ENCODE data around the gene PRSS53. TPM values are rescaled to one million over a fixed set of nuclear protein-coding genes. Genes with fewer than 3 reads are reported as not detected.

The PRSS53 gene
- total RNA-seq, 1 donor = 2.9 TPM

GRCh38 chr16:31132303-31132979 lies 43.7 kb upstream of the PRSS53 start:
- peaks cover 4% of the 10 kb centered on the region for H3K27me3 ChIP-seq (ENCODE audit: insufficient read depth, low read length)
- DNase-seq (ENCODE audit: insufficient read length, low spot score, missing footprints) = peak; percentile 53
- H3K27ac ChIP-seq (ENCODE audit: low read depth, low read length) = no peak overlapping the region

DNA sequence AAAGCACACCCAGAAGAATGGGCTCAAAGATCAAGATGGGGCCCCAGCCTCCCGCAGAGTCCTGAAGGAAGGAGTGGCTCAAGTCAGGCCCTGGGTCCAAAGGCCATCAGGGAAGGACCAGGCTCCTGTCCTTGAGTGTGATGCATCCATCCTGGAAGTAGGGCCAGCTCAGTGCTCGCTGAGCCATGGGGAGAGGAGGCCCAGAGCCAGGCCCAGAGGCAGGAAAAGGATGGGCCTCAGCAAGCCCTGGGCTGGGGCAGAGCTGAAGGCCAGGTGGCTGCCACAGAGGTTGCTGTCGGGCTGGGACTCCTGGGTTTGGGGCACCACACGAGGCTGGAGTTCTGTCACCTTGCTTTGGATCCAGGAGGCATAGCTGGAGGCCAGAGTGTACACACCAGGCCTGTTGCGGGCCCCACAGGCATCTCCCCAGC lies 43.1 kb upstream of the PRSS53 start:
- Histone ChIP-seq H3K79me2 (ENCODE audit: insufficient read depth, low read length) (no peaks in the 10 kb centered on the region), H3K4me2 (ENCODE audit: insufficient read depth, low read length) (no peak overlapping the region), H3K9me3 (ENCODE audit: low read depth, low read length) (no peaks in the 10 kb centered on the region), H3K36me3 (ENCODE audit: insufficient read depth, low read length) (peaks cover 8% of the 10 kb centered on the region), H4K20me1 (ENCODE audit: insufficient read depth, low read length) (no peaks in the 10 kb centered on the region), H3K27me3 (ENCODE audit: insufficient read depth, low read length) (peaks cover 4% of the 10 kb centered on the region), H3K27ac (ENCODE audit: low read depth, low read length) (no peak overlapping the region), H2AFZ (ENCODE audit: low read length) (no peak overlapping the region), H3K4me1 (ENCODE audit: insufficient read depth, low read length) (peaks cover 4% of the 10 kb centered on the region), H3K4me3 (ENCODE audit: insufficient read depth, low read length) (no peak overlapping the region)
- peak; percentile 61 for DNase-seq (ENCODE audit: insufficient read length, low spot score, missing footprints)
- no peak for TF ChIP-seq CTCF (IDR thresholded peaks at IDR 0.05; ENCODE audit: extremely low read depth, low read depth, low read length)

More at GRCh38 chr16:31132303-31132979, 43.7 kb upstream of the PRSS53 start:
- no peaks in the 10 kb centered on the region for H3K9me3 ChIP-seq (ENCODE audit: low read depth, low read length)
- no peak overlapping the region for H3K4me3 ChIP-seq (ENCODE audit: insufficient read depth, low read length)
- no peak overlapping the region for H2AFZ ChIP-seq (ENCODE audit: low read length)
- H4K20me1 ChIP-seq (ENCODE audit: insufficient read depth, low read length) = no peaks in the 10 kb centered on the region
- H3K36me3 ChIP-seq (ENCODE audit: insufficient read depth, low read length) = peaks cover 8% of the 10 kb centered on the region
- TF ChIP-seq CTCF (IDR thresholded peaks at IDR 0.05; ENCODE audit: extremely low read depth, low read depth, low read length) = no peak
- H3K4me1 ChIP-seq (ENCODE audit: insufficient read depth, low read length) = peaks cover 4% of the 10 kb centered on the region
- H3K4me2 ChIP-seq (ENCODE audit: insufficient read depth, low read length) = no peak overlapping the region
- no peaks in the 10 kb centered on the region for H3K79me2 ChIP-seq (ENCODE audit: insufficient read depth, low read length)

DNA sequence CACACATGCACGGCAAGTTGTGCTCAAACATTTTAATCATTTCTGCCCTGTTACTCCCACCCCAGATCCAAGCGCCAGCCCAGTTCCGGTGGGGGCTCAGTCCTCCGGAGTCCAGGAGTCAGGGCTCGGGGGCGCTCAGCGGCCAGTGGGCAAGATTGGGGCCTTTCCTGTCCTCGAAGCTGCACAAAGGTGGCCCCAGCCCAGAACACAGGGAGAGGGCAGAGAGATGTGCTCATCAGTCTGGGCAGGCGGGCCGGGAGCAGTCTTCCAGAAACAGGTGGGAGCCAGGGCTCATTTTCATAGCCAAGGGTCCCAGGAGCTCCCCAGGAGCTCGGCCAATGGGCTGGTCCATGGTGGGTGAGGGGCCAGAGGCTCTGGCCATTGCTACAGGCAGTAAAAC lies 42.7 kb upstream of the PRSS53 start:
- Histone ChIP-seq H4K20me1 (ENCODE audit: insufficient read depth, low read length) (no peaks in the 10 kb centered on the region), H3K4me3 (ENCODE audit: insufficient read depth, low read length) (no peak overlapping the region), H3K27me3 (ENCODE audit: insufficient read depth, low read length) (peaks cover 4% of the 10 kb centered on the region), H3K79me2 (ENCODE audit: insufficient read depth, low read length) (no peaks in the 10 kb centered on the region), H3K4me1 (ENCODE audit: insufficient read depth, low read length) (peaks cover 4% of the 10 kb centered on the region), H3K36me3 (ENCODE audit: insufficient read depth, low read length) (peaks cover 8% of the 10 kb centered on the region), H3K27ac (ENCODE audit: low read depth, low read length) (no peak overlapping the region), H2AFZ (ENCODE audit: low read length) (no peak overlapping the region), H3K4me2 (ENCODE audit: insufficient read depth, low read length) (no peak overlapping the region), H3K9me3 (ENCODE audit: low read depth, low read length) (no peaks in the 10 kb centered on the region)
- no peak for TF ChIP-seq CTCF (IDR thresholded peaks at IDR 0.05; ENCODE audit: extremely low read depth, low read depth, low read length)
- DNase-seq (ENCODE audit: insufficient read length, low spot score, missing footprints) = peak; percentile 81

GRCh38 chr16:31130899-31131298 lies 42.2 kb upstream of the PRSS53 start:
- no peak for TF ChIP-seq CTCF (IDR thresholded peaks at IDR 0.05; ENCODE audit: extremely low read depth, low read depth, low read length)
- no peaks in the 10 kb centered on the region for H3K79me2 ChIP-seq (ENCODE audit: insufficient read depth, low read length)
- H3K4me2 ChIP-seq (ENCODE audit: insufficient read depth, low read length) = no peak overlapping the region
- peaks cover 4% of the 10 kb centered on the region for H3K4me1 ChIP-seq (ENCODE audit: insufficient read depth, low read length)
- H3K27me3 ChIP-seq (ENCODE audit: insufficient read depth, low read length) = peaks cover 4% of the 10 kb centered on the region
- no peaks in the 10 kb centered on the region for H3K9me3 ChIP-seq (ENCODE audit: low read depth, low read length)
- no peak overlapping the region for H3K4me3 ChIP-seq (ENCODE audit: insufficient read depth, low read length)
- H3K36me3 ChIP-seq (ENCODE audit: insufficient read depth, low read length) = peaks cover 8% of the 10 kb centered on the region
- H2AFZ ChIP-seq (ENCODE audit: low read length) = no peak overlapping the region
- no peaks in the 10 kb centered on the region for H4K20me1 ChIP-seq (ENCODE audit: insufficient read depth, low read length)
- no peak overlapping the region for H3K27ac ChIP-seq (ENCODE audit: low read depth, low read length)
- DNase-seq (ENCODE audit: insufficient read length, low spot score, missing footprints) = peak; percentile 77
